Measurements from ENCODE around the gene CENPP.

- TF ChIP-seq, protein P1, sequence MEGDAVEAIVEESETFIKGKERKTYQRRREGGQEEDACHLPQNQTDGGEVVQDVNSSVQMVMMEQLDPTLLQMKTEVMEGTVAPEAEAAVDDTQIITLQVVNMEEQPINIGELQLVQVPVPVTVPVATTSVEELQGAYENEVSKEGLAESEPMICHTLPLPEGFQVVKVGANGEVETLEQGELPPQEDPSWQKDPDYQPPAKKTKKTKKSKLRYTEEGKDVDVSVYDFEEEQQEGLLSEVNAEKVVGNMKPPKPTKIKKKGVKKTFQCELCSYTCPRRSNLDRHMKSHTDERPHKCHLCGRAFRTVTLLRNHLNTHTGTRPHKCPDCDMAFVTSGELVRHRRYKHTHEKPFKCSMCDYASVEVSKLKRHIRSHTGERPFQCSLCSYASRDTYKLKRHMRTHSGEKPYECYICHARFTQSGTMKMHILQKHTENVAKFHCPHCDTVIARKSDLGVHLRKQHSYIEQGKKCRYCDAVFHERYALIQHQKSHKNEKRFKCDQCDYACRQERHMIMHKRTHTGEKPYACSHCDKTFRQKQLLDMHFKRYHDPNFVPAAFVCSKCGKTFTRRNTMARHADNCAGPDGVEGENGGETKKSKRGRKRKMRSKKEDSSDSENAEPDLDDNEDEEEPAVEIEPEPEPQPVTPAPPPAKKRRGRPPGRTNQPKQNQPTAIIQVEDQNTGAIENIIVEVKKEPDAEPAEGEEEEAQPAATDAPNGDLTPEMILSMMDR (IDR thresholded peaks at IDR 0.05), result no peak
- TF ChIP-seq POLR2A (IDR thresholded peaks at IDR 0.05), result no peak
These were observed 47.6 kb upstream of the CENPP start for GRCh38 chr9:92278110-92278509.

Data from thyroid gland (tissue), 4 donors.